Erythroblast (primary cell): ENCODE data around the gene ATG4A.

ENCODE experiments used
- GATA1 ChIP-seq: IDR thresholded peaks from 2 replicates; pipeline ENCODE4 v1.6.1; 2011; ENCODE audit warnings: low read depth, mild to moderate bottlenecking, control low read depth, low read length, moderate library complexity
- POLR2A ChIP-seq: IDR thresholded peaks from 2 replicates; pipeline ENCODE4 v1.6.1; 2011; ENCODE audit warnings: mild to moderate bottlenecking, low read length

- TF ChIP-seq POLR2A (no peak), GATA1 (no peak)
Measured at GRCh38 chrX:108059801-108060200, 31.8 kb upstream of the ATG4A start.
